K562 (cell line): ENCODE measurements around the gene HBP1. TPM values are rescaled to one million over a fixed set of nuclear protein-coding genes. Genes with fewer than 3 reads are reported as not detected.

Experiments used
- AFF1 ChIP-seq, 2 experiments: fragments of 450-650 bp; IDR thresholded peaks; 2 replicates each; pipeline ENCODE4 v1.6.1; 2018; ENCODE audit warnings: mild to moderate bottlenecking in 2 of 2, low read depth in 1 of 2; ENCODE audit not compliant: partially characterized antibody in 2 of 2
- NFE2L1 ChIP-seq: fragments of 450-650 bp; IDR thresholded peaks from 2 replicates; pipeline ENCODE4 v1.6.1; 2016; ENCODE audit warnings: missing genetic modification characterization, low read depth, mild to moderate bottlenecking, missing compliant biosample characterization, moderate library complexity, borderline replicate concordance
- PTTG1 ChIP-seq: fragments of 450-650 bp; IDR thresholded peaks from 2 replicates; pipeline ENCODE4 v1.6.1; 2016; ENCODE audit warnings: low read depth, mild to moderate bottlenecking, missing genetic modification characterization, missing compliant biosample characterization
- RAD21 ChIP-seq, 2 experiments: fragments of 250-450 bp in 1 of 2; fragments of 450-650 bp in 1 of 2; sonication (Bioruptor Pico) in 1 of 2; formaldehyde crosslinking in 1 of 2; IDR thresholded peaks in 1 of 2; conservative IDR thresholded peaks in 1 of 2; 2 replicates each; pipeline versions ENCODE4 v1.4.0 to v1.8.0; 2020 to 2022; ENCODE audit warnings: mild to moderate bottlenecking in 2 of 2, moderate library complexity in 1 of 2
- REST ChIP-seq, 2 experiments: fragments of 450-650 bp; formaldehyde crosslinking in 1 of 2; IDR thresholded peaks; 2 replicates each; pipeline versions ENCODE4 v1.4.0 to v1.6.1; 2014 to 2020; ENCODE audit warnings: mild to moderate bottlenecking in 2 of 2, borderline replicate concordance in 1 of 2, low read depth in 1 of 2
- ZNF316 ChIP-seq: fragments of 450-650 bp; IDR thresholded peaks from 2 replicates; pipeline ENCODE4 v1.6.1; 2016
- ZNF592 ChIP-seq: fragments of 450-650 bp; IDR thresholded peaks from 2 replicates; pipeline ENCODE4 v1.6.1; 2017; ENCODE audit warnings: antibody characterized with exemption, mild to moderate bottlenecking
- polyA plus RNA-seq, 8 experiments: library from polyadenylated mRNA; depleted of rRNA in 4 of 8; stranded (reverse) in 5 of 8; unstranded in 3 of 8; fragments of >200 nt; fragmentation: Nextera tagmentation in 2 of 8; fragmentation: Illumina TruSeq in 1 of 8; extraction: Ambion mirVana in 2 of 8; extraction: Trizol in 1 of 8; gene quantifications; 2 replicates each; pipeline versions ENCODE4 v1.2.1 to v1.2.3, GENCODE V29; 2011 to 2014; ENCODE audit warnings: inconsistent platforms in 1 of 8, missing spikeins in 1 of 8
- total RNA-seq, 7 experiments: library from RNA; depleted of rRNA in 6 of 7; stranded (reverse); fragments of >200 nt in 6 of 7; fragmentation: Illumina TruSeq in 2 of 7; extraction: Trizol in 2 of 7; gene quantifications; 2 replicates each; pipeline versions ENCODE4 v1.2.1 to v1.2.3, GENCODE V29; 2011 to 2021; ENCODE audit warnings: low replicate concordance in 1 of 7

The HBP1 gene
- total and polyA plus RNA-seq, 9 of the 15 experiments (the other 6 are each of a cell fraction or from before 2014, with no cell fraction given) = 18.7 to 59.9 (median 27.0) TPM

- TF ChIP-seq REST (IDR thresholded peaks at IDR 0.05; ENCODE audit: borderline replicate concordance) = peak; percentile 77; the same call in 1 of the 2 replicates
- no peak for TF ChIP-seq REST (CRISPR knock-in tag; IDR thresholded peaks at IDR 0.05; ENCODE audit: low read depth)
- TF ChIP-seq AFF1 (IDR thresholded peaks at IDR 0.05; ENCODE audit: low read depth in 1 of 2, partially characterized antibody in 2 of 2) = no peak
- TF ChIP-seq RAD21 (CRISPR knock-in tag; conservative IDR thresholded peaks at IDR 0.05 in 1 of 2, IDR thresholded peaks at IDR 0.05 in 1 of 2) = peak; percentile 82 to 84
- 0 out of 2 replicates have a peak, but pooled peaks have one; percentile 53 for TF ChIP-seq ZNF592
- peak; percentile 41; the same call in 1 of the 2 replicates for TF ChIP-seq NFE2L1 (tag)
- peak; percentile 81 for TF ChIP-seq ZNF316
- TF ChIP-seq PTTG1 (tag) = no peak
Measured at GRCh38 chr7:107147464-107148393, 21.1 kb upstream of the HBP1 start (continued).
